SIG-M5 treated with dmso at 0.1 percent for 504 hours (cell line): ENCODE data around the gene CBL.
A peak's percentile ranks its signal among the peaks of the same experiment; 100 is the strongest.

Experiments used
- DNase-seq: peaks from one replicate; lab custom pipeline; 2025; ENCODE audit not compliant: unreplicated experiment; lab: John Stamatoyannopoulos, UW

Gene CBL

GRCh38 chr11:119309411-119309810 is 103.3 kb downstream of the CBL start:
- DNase-seq = no peak

GRCh38 chr11:119309953-119310681 is 104.0 kb downstream of the CBL start:
- no peak for DNase-seq

GRCh38 chr11:119310682-119311052 is 104.5 kb downstream of the CBL start:
- no peak for DNase-seq

- no peak for DNase-seq
Measured at GRCh38 chr11:119314726-119315125, 108.6 kb downstream of the CBL start.

GRCh38 chr11:119315131-119316015 is 109.2 kb downstream of the CBL start:
- no peak for DNase-seq

- DNase-seq = no peak
Measured at GRCh38 chr11:119316016-119316728, 110.0 kb downstream of the CBL start.

GRCh38 chr11:119316729-119317591 is 110.8 kb downstream of the CBL start, which contains the start of gene MCAM:
MCAM (minus strand) TSS chr11:119317130; CDS start chr11:119317101, 29 bp downstream.
- no peak for DNase-seq

GRCh38 chr11:119317592-119318239 is 111.6 kb downstream of the CBL start:
- peak; percentile 5 for DNase-seq

GRCh38 chr11:119318240-119319135 is 112.3 kb downstream of the CBL start:
- DNase-seq = no peak

- no peak for DNase-seq
Measured at GRCh38 chr11:119319136-119319699, 113.1 kb downstream of the CBL start.

GRCh38 chr11:119319700-119320239 is 113.6 kb downstream of the CBL start:
- no peak for DNase-seq

GRCh38 chr11:119320240-119320775 is 114.2 kb downstream of the CBL start:
- no peak for DNase-seq

GRCh38 chr11:119320776-119321524 is 114.8 kb downstream of the CBL start:
- no peak for DNase-seq

GRCh38 chr11:119322360-119322739 is 116.2 kb downstream of the CBL start:
- peak; percentile 22 for DNase-seq

GRCh38 chr11:119322921-119323531 is 116.9 kb downstream of the CBL start:
- DNase-seq = no peak

- DNase-seq = peak; percentile 62
Measured at GRCh38 chr11:119323532-119324033, 117.4 kb downstream of the CBL start.

GRCh38 chr11:119324189-119324588 is 118.0 kb downstream of the CBL start:
- DNase-seq = no peak
